Ishikawa (cell line): ENCODE measurements around the gene ADARB1.

Experiments used
- EGR1 ChIP-seq: IDR thresholded peaks from 2 replicates; pipeline ENCODE4 v1.6.1; 2012
- EP300 ChIP-seq: IDR thresholded peaks from 2 replicates; pipeline ENCODE4 v1.6.1; 2012; ENCODE audit warnings: borderline replicate concordance
- FOXM1 ChIP-seq: IDR thresholded peaks from 2 replicates; pipeline ENCODE4 v1.6.1; 2012; ENCODE audit warnings: low read depth, borderline replicate concordance
- MAX ChIP-seq: IDR thresholded peaks from 2 replicates; pipeline ENCODE4 v1.6.1; 2012
- NFIC ChIP-seq: IDR thresholded peaks from 2 replicates; pipeline ENCODE4 v1.6.1; 2012
- RAD21 ChIP-seq: IDR thresholded peaks from 2 replicates; pipeline ENCODE4 v1.6.1; 2012; ENCODE audit warnings: low read depth
- TCF12 ChIP-seq: IDR thresholded peaks from 2 replicates; pipeline ENCODE4 v1.6.1; 2012; ENCODE audit warnings: low read depth
- YY1 ChIP-seq: IDR thresholded peaks from 2 replicates; pipeline ENCODE4 v1.6.1; 2012; ENCODE audit warnings: low read depth

- TF ChIP-seq EP300: no peak
- no peak for TF ChIP-seq FOXM1
- no peak for TF ChIP-seq MAX
- TF ChIP-seq RAD21: no peak
- TF ChIP-seq TCF12: no peak
- TF ChIP-seq YY1: no peak
- TF ChIP-seq EGR1: no peak
- TF ChIP-seq NFIC: no peak
These were observed 39.2 kb downstream of the ADARB1 start for GRCh38 chr21:45113543-45113942.
